NCI-H460 (cell line): ENCODE results near the gene DLG1. TPM values are rescaled to one million over a fixed set of nuclear protein-coding genes. Genes with fewer than 3 reads are reported as not detected.

Source experiments
- DNase-seq: peaks from one replicate; pipeline ENCODE4 v3.0.0-alpha.2; 2016; ENCODE audit warnings: low read depth; ENCODE audit errors: extremely low read depth
- total RNA-seq: library from RNA; depleted of rRNA; stranded (reverse); fragments of >200 nt; shearing (Covaris generic); gene quantifications from 2 replicates; pipeline ENCODE4 v1.2.3, GENCODE V29; 2014

Gene DLG1
- total RNA-seq, 1 experiment from 2014 or later: 45.1 TPM

GRCh38 chr3:197023241-197023997, 275.0 kb downstream of the DLG1 start:
- no peak for DNase-seq

DNA sequence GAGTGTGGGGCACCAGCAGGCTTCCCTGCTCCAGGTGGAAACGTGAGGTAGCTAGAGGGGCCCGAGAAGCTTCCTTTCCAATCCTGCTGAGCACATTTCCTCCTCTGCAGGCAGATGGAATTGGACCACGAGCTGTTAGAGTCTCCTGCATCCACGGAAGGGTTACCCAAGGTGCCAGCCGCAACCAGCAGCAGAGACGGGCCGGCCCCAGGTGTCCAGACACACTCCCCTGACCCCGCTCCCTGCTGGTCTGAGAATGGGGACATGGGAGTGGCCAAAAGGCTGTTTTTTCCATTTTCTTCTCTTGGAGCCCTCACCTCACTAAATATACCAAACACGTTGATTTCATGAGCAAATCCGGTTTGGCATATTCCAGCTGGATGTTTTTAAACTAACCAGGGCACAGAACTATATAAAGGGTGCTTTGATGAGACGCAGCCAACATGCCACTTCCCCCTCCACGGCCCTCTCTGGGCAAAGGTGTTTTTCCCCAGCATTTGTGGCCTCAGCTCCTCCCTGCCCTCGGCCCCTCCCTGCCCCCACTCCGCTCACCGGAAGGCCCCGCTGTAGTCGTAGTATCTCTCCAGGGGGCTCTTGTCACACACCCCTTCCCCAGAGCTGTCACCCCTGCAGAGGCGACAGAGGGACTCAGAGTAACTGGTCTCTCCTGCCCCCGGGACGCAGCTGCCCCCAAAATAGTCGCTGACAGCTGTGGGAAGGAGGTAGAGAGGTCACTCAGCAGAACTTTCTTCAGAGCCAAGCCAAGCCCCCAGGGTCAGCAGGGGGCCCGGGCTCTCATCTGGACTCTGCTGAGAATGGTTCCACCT, 275.8 kb downstream of the DLG1 start:
- no peak for DNase-seq

GRCh38 chr3:197021729-197022404, 276.5 kb downstream of the DLG1 start:
- DNase-seq: no peak

DNA sequence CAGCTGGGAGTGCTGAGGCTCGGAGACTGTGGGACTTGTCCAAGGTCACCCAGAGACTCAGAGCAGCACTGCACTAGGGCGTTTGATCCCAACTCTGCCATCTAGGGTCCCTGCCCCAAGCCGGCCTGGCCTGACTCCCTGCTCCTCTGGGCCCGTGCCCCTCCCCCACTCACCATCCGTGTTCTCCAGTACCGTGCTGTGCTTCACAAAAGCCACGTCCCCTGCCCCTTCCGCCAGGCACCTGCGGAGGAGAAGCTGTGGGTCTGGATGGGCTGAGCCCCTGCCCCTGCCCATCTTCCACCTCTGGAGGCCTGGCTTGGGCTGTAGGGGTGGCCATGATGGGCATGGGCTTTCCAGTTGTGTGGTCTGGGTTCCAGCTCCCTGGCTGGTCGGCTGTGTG, 277.2 kb downstream of the DLG1 start:
- no peak for DNase-seq

DNA sequence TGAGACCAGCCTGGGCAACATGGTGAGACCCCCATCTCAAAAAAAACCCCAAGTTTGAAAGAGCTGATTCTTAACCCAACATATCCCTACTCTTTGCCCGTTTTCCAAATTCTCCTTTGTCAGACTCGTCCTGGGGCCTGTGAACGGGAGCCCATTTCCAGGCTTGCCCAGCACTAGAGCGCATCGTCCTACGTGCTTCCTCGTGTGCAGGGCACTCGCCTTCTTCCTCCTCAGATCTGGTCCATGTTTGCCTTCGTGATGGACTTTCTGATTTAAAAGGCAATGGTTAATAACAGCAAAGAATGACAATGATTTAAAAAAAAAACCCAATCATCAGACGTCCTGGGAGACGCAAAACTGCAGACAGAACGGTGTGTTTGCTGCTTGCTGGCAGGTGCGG, 278.9 kb downstream of the DLG1 start:
- no peak for DNase-seq

- DNase-seq: no peak
These were observed 279.4 kb downstream of the DLG1 start for GRCh38 chr3:197019021-197019420.

GRCh38 chr3:197017003-197017402, 281.4 kb downstream of the DLG1 start:
- no peak for DNase-seq

GRCh38 chr3:197015790-197016736, 282.3 kb downstream of the DLG1 start:
- DNase-seq: no peak

DNA sequence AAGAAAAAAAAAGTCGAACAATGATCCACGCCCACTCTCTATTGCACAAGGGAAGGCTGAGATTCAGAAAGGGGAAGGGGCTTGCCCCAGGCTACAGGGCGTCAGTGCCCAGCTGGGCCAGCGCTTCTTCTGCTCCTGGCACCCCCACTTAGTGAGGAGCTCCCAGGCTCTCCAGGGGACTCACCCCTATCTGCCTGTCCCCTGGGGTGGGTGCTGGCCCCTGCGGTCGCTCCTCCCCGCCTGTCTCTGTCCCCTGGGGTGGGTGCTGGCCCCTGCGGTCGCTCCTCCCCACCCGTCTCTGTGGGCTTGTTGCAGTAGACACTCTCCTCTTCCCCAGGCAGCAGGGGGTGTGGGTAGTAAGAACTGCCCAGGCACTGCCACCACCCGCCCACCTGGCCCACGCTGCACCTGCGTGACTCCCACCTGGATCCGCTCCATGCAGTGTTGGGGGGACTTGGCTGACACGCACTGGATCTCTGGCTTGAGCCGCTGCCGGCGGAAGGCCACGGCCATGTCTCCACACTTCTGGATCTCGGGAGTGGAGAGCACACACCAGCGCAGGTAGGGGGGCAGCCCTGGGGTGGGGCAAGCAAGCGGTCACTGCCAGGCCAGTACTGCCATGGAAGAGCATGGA, 283.4 kb downstream of the DLG1 start:
- DNase-seq: no peak

- DNase-seq: no peak
These were observed 284.4 kb downstream of the DLG1 start for GRCh38 chr3:197014024-197014423.

DNA sequence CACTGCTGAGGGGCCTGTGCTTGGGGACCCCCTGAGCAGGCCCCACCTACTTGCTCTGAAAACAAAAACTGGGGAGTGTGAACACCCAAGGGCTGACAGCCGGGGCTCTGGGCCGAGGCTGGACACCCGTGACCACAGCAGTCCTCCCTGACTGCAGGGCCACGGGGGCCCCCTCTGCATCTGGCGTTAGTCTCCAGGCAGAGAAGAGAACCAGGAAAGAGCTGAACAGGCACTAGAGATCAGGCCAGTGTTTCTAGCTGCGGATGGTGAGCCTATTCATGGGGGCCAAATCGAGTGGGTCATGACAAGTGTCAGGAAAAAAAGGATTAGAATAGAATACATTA, 285.9 kb downstream of the DLG1 start:
- DNase-seq: no peak

DNA sequence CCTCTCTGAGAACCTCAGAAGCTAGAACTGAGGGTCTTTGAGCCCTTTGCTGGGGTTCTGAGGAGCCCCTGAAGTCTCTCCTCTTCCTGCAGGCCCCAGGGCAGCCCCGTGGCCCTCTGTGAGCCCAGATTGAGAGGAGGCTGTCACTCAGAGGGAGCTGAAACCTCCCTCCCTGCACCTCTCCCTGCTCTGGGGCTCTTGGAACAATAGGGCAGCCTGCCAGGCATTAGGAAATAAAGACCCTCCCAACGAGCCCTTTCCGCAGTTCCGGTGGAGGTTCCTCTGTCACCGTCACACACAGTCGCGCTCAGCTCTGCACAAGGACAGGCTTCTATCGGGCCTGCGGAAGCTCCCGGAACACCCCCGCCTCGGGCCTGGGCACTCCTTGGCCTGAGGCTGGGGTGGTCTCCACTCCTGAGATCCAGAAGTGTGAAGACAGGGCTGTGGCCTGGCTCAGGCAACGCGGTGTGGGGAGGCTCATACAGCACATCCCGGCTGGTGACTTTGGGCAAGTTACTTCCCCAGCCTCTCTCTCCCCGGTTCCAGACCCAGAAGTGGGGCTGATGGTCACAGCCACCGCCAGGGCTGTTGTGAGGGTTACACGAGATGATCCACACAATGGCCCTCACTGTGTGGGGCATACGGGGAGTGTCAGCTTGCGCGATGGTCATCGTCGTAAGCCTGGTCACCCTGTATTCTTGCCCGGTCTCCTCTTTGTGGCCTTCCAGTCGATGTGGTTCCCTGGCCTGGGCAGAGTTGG, 286.5 kb downstream of the DLG1 start:
- no peak for DNase-seq

GRCh38 chr3:197010556-197011351, 287.7 kb downstream of the DLG1 start:
- no peak for DNase-seq

- DNase-seq: no peak
These were observed 288.8 kb downstream of the DLG1 start for GRCh38 chr3:197009532-197010019.

DNA sequence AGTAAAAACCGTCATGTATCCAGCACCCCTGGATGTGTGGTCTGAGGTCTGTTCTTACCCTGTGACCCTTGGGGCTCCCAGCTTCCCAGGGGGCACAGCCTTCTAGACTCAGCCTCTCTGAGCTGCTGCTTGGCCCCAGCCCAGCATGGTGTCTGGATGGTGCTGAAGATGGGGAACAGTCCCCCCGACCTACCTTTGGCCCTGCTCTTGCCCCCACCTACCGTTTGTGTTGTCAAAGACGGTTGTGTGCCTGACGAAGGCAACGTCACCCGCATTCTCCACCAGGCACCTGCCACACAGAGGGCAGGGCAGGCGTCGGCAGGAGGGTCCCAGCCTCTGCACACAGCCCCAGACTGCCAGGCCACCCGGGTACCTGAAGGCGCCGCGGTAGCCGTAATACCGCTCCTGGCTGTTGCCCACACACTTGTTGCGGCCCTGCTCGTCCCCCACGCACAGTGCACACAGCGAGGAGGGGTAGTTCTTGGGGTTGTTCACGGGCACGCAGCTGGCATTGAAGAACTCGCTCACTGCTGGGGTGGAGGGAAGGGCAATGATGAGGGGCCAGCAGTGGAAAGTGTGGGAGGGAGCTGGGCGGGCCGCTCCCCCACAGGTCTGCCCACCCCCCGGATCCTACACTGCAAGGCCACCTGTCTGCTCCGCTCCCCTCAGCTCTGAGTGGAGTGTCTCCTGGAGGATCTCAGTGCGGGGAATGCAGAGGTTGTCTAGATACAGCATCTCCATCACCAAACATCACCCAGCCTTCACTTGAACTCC, 289.8 kb downstream of the DLG1 start:
- DNase-seq: no peak

- no peak for DNase-seq
These were observed 290.5 kb downstream of the DLG1 start for GRCh38 chr3:197007953-197008352.

DNA sequence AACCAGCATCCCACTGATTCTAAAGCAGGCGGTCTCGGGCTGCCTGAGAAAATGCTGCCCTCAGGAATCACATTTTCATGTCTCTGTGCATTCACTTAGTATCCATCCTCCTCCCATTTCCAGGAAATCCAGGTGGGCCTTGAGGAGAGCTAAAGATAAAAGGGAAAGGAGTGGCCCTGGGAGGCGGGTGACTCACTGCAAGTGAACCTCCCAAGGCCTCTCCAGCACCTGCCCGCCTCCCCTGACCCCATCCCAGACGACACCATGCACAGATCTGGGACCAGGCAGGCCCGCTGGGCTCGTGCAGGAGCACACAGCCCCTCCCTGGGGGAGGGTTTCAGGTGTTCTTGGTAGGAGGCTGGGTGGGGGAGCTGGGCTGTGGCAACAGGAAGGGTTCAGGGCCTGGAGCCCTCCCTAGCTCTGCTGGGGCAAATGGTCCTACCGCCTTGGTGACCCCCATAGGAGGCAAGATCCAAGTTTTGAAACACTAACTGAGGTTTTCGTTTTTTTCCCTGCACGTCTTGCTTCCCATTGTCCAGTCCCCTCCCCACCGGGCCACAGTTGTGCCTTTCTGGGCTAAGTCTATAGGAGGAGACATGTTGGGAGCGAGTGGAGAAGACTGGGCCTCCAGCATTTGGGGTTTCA, 291.0 kb downstream of the DLG1 start:
- no peak for DNase-seq
